Measurements from ENCODE around the gene ZFHX3. TPM values are rescaled to one million over a fixed set of nuclear protein-coding genes. Genes with fewer than 3 reads are reported as not detected.

The ZFHX3 gene
- total and polyA plus RNA-seq, 8 donors: 2.5 to 17.6 (median 9.9) TPM

GRCh38 chr16:73022534-73022933 is 25.4 kb downstream of the ZFHX3 start:
- intact Hi-C loops (cut with DNase I): no loop called here
- no peak for ATAC-seq
- H3K27me3 ChIP-seq: no peaks in the 10 kb centered on the region
- peaks cover 28 to 62% (median 58%) of the 10 kb centered on the region in 3 donors for H3K4me1 ChIP-seq
- no peak overlapping the region for H3K27ac ChIP-seq
- H3K36me3 ChIP-seq: no peaks in the 10 kb centered on the region
- TF ChIP-seq, protein P1, sequence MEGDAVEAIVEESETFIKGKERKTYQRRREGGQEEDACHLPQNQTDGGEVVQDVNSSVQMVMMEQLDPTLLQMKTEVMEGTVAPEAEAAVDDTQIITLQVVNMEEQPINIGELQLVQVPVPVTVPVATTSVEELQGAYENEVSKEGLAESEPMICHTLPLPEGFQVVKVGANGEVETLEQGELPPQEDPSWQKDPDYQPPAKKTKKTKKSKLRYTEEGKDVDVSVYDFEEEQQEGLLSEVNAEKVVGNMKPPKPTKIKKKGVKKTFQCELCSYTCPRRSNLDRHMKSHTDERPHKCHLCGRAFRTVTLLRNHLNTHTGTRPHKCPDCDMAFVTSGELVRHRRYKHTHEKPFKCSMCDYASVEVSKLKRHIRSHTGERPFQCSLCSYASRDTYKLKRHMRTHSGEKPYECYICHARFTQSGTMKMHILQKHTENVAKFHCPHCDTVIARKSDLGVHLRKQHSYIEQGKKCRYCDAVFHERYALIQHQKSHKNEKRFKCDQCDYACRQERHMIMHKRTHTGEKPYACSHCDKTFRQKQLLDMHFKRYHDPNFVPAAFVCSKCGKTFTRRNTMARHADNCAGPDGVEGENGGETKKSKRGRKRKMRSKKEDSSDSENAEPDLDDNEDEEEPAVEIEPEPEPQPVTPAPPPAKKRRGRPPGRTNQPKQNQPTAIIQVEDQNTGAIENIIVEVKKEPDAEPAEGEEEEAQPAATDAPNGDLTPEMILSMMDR (IDR thresholded peaks at IDR 0.05): no peak
- no peaks in the 10 kb centered on the region for H3K9me3 ChIP-seq
- DNase-seq: no peak
- WGBS, 2 donors: 83 to 89% methylated on average over 7 of the region's 7 CpGs
- no peak overlapping the region for H3K4me3 ChIP-seq
- FAIRE-seq: no peak

DNA sequence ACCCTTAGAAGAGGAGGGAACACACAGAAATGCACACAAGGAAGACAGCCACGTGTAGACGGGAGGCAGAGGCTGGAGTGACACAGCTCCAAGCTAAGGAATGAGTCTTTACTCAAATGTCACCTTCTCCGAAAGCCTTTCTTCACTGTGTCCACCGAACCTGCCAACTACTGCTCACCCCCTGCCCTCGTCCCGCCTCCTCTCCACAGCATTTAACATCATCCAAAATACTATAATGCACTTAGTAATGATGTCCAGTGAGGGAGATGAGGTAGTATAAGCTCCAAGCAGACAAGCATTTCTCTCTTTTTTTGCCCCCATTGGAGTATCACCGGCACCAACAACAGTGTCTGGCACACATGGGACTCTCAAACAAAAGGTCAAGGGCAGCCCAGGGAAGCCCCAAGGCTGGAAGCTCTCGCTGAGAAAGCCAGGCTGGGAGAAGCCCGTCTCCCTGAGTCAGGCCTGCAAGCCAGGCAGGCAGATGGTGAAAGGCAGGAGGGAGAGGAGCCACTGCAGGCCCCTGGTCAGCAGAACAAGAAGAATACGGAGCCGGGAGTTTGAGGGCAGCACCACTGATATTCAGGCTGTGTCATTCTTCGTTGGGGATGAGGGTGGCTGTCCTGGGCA is 25.9 kb downstream of the ZFHX3 start:
- TF ChIP-seq, protein P1 (IDR thresholded peaks at IDR 0.05): no peak
- intact Hi-C loops (cut with DNase I): no loop called here
- Histone ChIP-seq H3K27ac (no peak overlapping the region), H3K4me3 (no peak overlapping the region), H3K4me1 (peaks cover 28 to 62% (median 58%) of the 10 kb centered on the region in 3 donors), H3K27me3 (no peaks in the 10 kb centered on the region), H3K36me3 (no peaks in the 10 kb centered on the region), H3K9me3 (no peaks in the 10 kb centered on the region)
- WGBS, 2 donors: 70 to 72% methylated on average over 12 of the region's 12 CpGs
- ATAC-seq (no peak), DNase-seq (no peak), FAIRE-seq (no peak)

DNA sequence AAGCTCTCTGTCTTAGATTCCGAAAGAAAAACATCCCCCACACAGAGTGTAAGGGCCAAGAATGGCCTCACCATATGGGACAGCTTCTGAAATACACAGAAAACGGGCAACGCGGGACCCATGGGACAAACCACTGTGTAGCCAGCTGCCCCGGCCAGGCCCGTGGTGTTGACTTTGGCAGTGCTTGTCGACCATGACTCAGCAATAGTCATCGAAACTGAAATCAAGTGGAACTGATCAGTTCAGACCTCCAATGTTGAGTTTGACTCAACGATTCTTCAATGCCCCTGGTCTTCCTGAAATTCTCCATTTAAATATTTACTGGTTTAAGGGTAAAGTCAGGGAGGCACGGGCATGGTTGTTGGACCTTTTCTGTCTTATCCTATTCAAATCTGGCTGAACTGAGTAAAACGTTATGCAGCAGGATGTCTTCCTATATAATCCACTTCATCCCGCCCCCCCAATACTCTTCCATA is 27.5 kb downstream of the ZFHX3 start:
- Histone ChIP-seq H3K27ac (peak overlapping the region in 3 of 4 donors; percentile 51 to 78 (median 73)), H3K4me1 (peaks cover 39 to 73% (median 66%) of the 10 kb centered on the region in 3 donors), H3K27me3 (no peaks in the 10 kb centered on the region), H3K36me3 (no peaks in the 10 kb centered on the region), H3K9me3 (no peaks in the 10 kb centered on the region), H3K4me3 (no peak overlapping the region)
- DNase-seq (peak; percentile 89 to 96 (median 94)), FAIRE-seq (no peak), ATAC-seq (peak; percentile 82 to 87 (median 84))
- intact Hi-C loops (cut with DNase I): no loop called here
- TF ChIP-seq, protein P1 (IDR thresholded peaks at IDR 0.05): no peak
- WGBS, 2 donors: 20 to 23% methylated on average over 12 of the region's 12 CpGs

DNA sequence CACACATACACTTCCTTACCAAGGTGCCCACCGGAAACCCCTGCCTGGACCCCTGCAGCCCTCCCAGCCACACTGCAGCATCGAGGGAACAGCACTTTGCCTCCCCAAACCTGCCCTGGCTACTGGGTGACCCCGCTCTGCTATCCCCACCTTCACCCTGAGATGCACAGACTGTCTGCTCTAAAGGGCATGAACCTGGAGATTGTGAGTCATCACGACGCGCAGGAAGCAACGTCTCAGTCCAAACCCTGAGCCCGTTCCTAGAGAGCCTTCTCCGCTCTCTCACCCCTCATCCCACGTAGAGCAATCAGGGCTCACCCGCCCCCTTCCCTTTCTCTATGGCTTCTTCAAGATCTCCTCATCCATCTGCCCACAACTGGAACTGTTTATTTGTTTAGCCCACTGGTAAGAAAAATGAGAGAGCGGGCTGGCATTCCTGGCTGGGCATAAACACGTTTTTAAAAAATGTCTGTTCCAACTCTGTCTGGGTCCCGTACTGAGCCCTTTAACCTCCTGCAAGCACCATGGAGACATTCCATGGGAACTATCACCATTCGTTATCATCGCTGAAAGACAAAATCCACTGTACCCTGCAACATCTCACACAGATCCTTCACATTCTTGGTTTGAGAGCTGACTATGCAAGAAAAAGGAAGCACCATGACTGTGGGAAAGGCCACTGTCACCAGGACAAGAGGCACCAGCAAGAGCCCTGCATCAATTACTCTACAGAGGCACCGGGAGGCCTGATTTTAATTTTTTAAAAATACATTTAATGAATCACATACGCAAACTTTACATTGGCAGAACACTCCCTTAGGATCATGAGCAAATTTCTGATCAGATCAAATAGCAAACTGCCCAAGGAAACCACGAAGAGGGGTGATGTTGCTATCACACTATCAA is 28.2 kb downstream of the ZFHX3 start:
- FAIRE-seq: no peak
- intact Hi-C loops (cut with DNase I): no loop called here
- peak overlapping the region in 3 of 4 donors; percentile 51 to 78 (median 73) for H3K27ac ChIP-seq
- H3K4me1 ChIP-seq: peaks cover 45 to 74% (median 73%) of the 10 kb centered on the region in 3 donors
- H3K9me3 ChIP-seq: no peaks in the 10 kb centered on the region
- TF ChIP-seq, protein P1 (IDR thresholded peaks at IDR 0.05): no peak
- 51 to 57% methylated on average over 19 of the region's 19 CpGs for WGBS, 2 donors
- ATAC-seq: peak in 2 of 4 donors; percentile 5 to 31
- no peaks in the 10 kb centered on the region for H3K36me3 ChIP-seq
- no peak overlapping the region for H3K4me3 ChIP-seq
- no peak for DNase-seq
- no peaks in the 10 kb centered on the region for H3K27me3 ChIP-seq
